Left ventricle myocardium inferior (tissue), 1 donor: Measurements from ENCODE around the gene LARP1B. TPM values are rescaled to one million over a fixed set of nuclear protein-coding genes. Genes with fewer than 3 reads are reported as not detected.
"Not testable (repeated sequence)": the region's sequence is repeated elsewhere in the genome, so short reads cannot be mapped to it uniquely, and the experiment has no call there.

Source experiments
- DNase-seq: peaks from one replicate; pipeline ENCODE4 v3.0.0-alpha.2; 2020
- H3K27ac ChIP-seq: fragments of 200-600 bp; replicated peaks from 2 replicates; pipeline ENCODE4 v1.8.0; 2021
- H3K27me3 ChIP-seq: fragments of 200-600 bp; 2 replicates; pipeline ENCODE4 v1.8.0; 2021; ENCODE audit warnings: low read depth
- H3K36me3 ChIP-seq: fragments of 200-600 bp; 2 replicates; pipeline ENCODE4 v1.8.0; 2021
- H3K4me1 ChIP-seq: fragments of 200-600 bp; 2 replicates; pipeline ENCODE4 v1.8.0; 2021
- H3K4me3 ChIP-seq: fragments of 200-600 bp; 2 replicates; pipeline ENCODE4 v1.8.0; 2021; ENCODE audit warnings: mild to moderate bottlenecking, moderate library complexity
- H3K9me3 ChIP-seq: fragments of 200-600 bp; replicated peaks from 2 replicates; pipeline ENCODE4 v1.8.0; 2021
- CTCF ChIP-seq: fragments of 200-600 bp; IDR thresholded peaks from 2 replicates; pipeline ENCODE4 v1.8.0; 2021; ENCODE audit warnings: antibody characterized with exemption, mild to moderate bottlenecking, borderline replicate concordance
- intact Hi-C: fragments of 100-400 bp; cut with micrococcal nuclease; formaldehyde crosslinking; loops from one replicate; pipeline ENCODE4 v1.11.0; 2022
- total RNA-seq: library from RNA; stranded (reverse); fragmentation: NEBNext Ultra II Directional; extraction: Animal tissue kit (Norgen Biotek cat#: 25700); gene quantifications from one replicate; pipeline ENCODE4 v1.2.1, GENCODE V29; 2021
- donor health status: DM: no; HTN: yes; CAD: no; lungs with severe emphysema.

LARP1B gene
- total RNA-seq, 1 donor from 2014 or later, result 16.1 TPM

GRCh38 chr4:128247906-128248305 lies 186.8 kb downstream of the LARP1B start:
- Histone ChIP-seq H3K27ac (no peak overlapping the region), H3K36me3 (no peaks in the 10 kb centered on the region), H3K4me1 (no peaks in the 10 kb centered on the region), H3K4me3 (no peak overlapping the region), H3K9me3 (peaks cover 30% of the 10 kb centered on the region), H3K27me3 (no peaks in the 10 kb centered on the region)
- DNase-seq, result no peak
- TF ChIP-seq CTCF, result no peak
- intact Hi-C loops, result no loop called here

GRCh38 chr4:128249787-128250668 lies 188.9 kb downstream of the LARP1B start:
- Histone ChIP-seq H3K4me3 (no peak overlapping the region), H3K27me3 (no peaks in the 10 kb centered on the region), H3K36me3 (no peaks in the 10 kb centered on the region), H3K27ac (no peak overlapping the region), H3K4me1 (no peaks in the 10 kb centered on the region), H3K9me3 (peaks cover 30% of the 10 kb centered on the region)
- intact Hi-C loops, result no loop called here
- no peak for DNase-seq
- TF ChIP-seq CTCF, result no peak

DNA sequence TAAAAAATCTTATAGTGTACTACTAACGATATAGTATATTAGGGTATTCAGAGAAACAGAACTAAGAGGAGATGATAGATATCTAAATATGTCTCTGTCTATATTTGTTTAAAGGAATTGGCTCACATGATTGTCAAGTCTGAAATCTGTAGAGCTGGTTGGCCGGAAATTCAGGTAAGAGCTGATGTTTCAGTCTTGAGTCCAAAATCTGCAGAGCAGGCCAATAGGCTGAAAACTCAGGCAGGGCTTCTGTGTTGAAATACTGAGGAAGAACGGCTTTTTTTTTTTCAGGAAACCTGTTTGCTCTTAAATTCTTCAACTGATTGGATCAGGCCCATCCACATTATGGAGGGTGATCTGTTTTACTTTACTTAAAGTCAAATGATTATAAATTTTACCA lies 194.8 kb downstream of the LARP1B start:
- intact Hi-C loops, result no loop called here
- DNase-seq, result no peak
- Histone ChIP-seq H3K4me3 (no peak overlapping the region), H3K36me3 (no peaks in the 10 kb centered on the region), H3K27me3 (no peaks in the 10 kb centered on the region), H3K9me3 (no peaks in the 10 kb centered on the region), H3K27ac (no peak overlapping the region), H3K4me1 (no peaks in the 10 kb centered on the region)
- TF ChIP-seq CTCF, result no peak

GRCh38 chr4:128256539-128256938 lies 195.4 kb downstream of the LARP1B start:
- intact Hi-C loops, result no loop called here
- TF ChIP-seq CTCF, result no peak

DNA sequence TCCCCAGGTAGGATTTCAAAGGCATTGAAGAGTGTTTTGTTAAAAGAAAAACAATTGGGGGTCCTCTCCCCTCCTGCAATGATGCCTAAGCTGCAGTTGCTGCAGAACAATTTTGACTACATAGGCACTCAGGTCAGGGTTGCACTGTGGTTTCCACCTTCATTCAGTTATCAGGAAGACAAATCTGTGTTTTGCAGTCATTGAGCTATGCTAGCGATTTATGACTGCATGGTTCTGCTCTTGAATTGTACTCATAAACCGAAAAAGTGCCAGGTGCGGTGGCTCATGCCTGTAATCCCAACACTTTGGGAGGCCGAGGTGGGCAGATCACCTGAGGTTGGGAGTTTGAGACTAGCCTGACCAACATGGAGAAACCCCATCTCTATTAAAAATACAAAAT lies 197.1 kb downstream of the LARP1B start:
- H3K4me1 ChIP-seq, H3K36me3 ChIP-seq, DNase-seq, H3K4me3 ChIP-seq, H3K9me3 ChIP-seq, H3K27ac ChIP-seq, H3K27me3 ChIP-seq, intact Hi-C loops: not testable (repeated sequence)

More at GRCh38 chr4:128256539-128256938, 195.4 kb downstream of the LARP1B start:
- Histone ChIP-seq H3K4me3 (no peak overlapping the region), H3K4me1 (no peaks in the 10 kb centered on the region), H3K9me3 (no peaks in the 10 kb centered on the region), H3K27ac (no peak overlapping the region), H3K27me3 (no peaks in the 10 kb centered on the region), H3K36me3 (no peaks in the 10 kb centered on the region)
- DNase-seq, result no peak

- DNase-seq, H3K27me3 ChIP-seq, H3K27ac ChIP-seq, intact Hi-C loops, H3K9me3 ChIP-seq, H3K36me3 ChIP-seq, H3K4me1 ChIP-seq, H3K4me3 ChIP-seq: not testable (repeated sequence)
Measured at GRCh38 chr4:128259889-128260288, 198.8 kb downstream of the LARP1B start.

Other genes with a start within 250 kb of the LARP1B start
- 0.49 TPM for gene PLK4, start 180.4 kb upstream of the LARP1B start, total RNA-seq
- 12.3 TPM for gene MFSD8, start 96.1 kb upstream of the LARP1B start, total RNA-seq
- 30.4 TPM for gene ABHD18, start 95.9 kb upstream of the LARP1B start, total RNA-seq
- 65.4 TPM for gene PGRMC2, start 226.5 kb downstream of the LARP1B start, total RNA-seq